WTC11 (cell line): Measurements from ENCODE around the gene FRMD4A. TPM values are rescaled to one million over a fixed set of nuclear protein-coding genes. Genes with fewer than 3 reads are reported as not detected.

Experiments
- ATAC-seq: fragments of 200-7000 bp; cut with Tn5 transposase; 2 replicates; pipeline ENCODE4 v1.10.0; 2021; ENCODE audit warnings: mild to moderate bottlenecking, moderate library complexity
- CTCF ChIA-PET: fragments of 300-600 bp; sonication (Branson Sonifier 250); formaldehyde crosslinking; loops from one replicate; lab custom pipeline; 2021; ENCODE audit warnings: antibody characterized with exemption; lab: Charles Lee
- POLR2A ChIA-PET: fragments of 350-600 bp; sonication (Branson Sonifier 250); formaldehyde crosslinking; loops from one replicate; lab custom pipeline; 2021; ENCODE audit warnings: antibody characterized with exemption; lab: Charles Lee
- DNase-seq: peaks from one replicate; pipeline ENCODE4 v3.0.0; 2021; ENCODE audit warnings: low spot score
- H3K27ac Mint-ChIP-seq: 2 replicates; pipeline ENCODE4 v1.8.0; 2021; ENCODE audit warnings: mixed read lengths
- H3K27me3 Mint-ChIP-seq: 2 replicates; pipeline ENCODE4 v1.8.0; 2021; ENCODE audit warnings: low read depth, mild to moderate bottlenecking, moderate library complexity, mixed read lengths
- H3K36me3 Mint-ChIP-seq: 2 replicates; pipeline ENCODE4 v1.8.0; 2021; ENCODE audit warnings: mixed read lengths
- H3K4me1 Mint-ChIP-seq: 2 replicates; pipeline ENCODE4 v1.8.0; 2022; ENCODE audit warnings: mixed read lengths
- H3K4me3 Mint-ChIP-seq: 2 replicates; pipeline ENCODE4 v1.8.0; 2021; ENCODE audit warnings: mild to moderate bottlenecking, moderate library complexity, mixed read lengths
- H3K9me3 Mint-ChIP-seq: 2 replicates; pipeline ENCODE4 v1.8.0; 2021; ENCODE audit warnings: mixed read lengths
- AFF4 ChIP-seq: sonication (generic); formaldehyde crosslinking; IDR thresholded peaks from 2 replicates; pipeline ENCODE4 v1.8.1; 2023; ENCODE audit warnings: mild to moderate bottlenecking, missing genetic modification reagents, borderline replicate concordance
- ATF2 ChIP-seq: sonication (generic); formaldehyde crosslinking; IDR thresholded peaks from 2 replicates; pipeline ENCODE4 v1.8.1; 2022; ENCODE audit warnings: low read depth, missing genetic modification reagents, borderline replicate concordance
- CREB1 ChIP-seq: sonication (generic); formaldehyde crosslinking; IDR thresholded peaks from 2 replicates; pipeline ENCODE4 v1.8.0; 2023; ENCODE audit warnings: mild to moderate bottlenecking, missing genetic modification reagents
- ELF4 ChIP-seq: sonication (generic); formaldehyde crosslinking; IDR thresholded peaks from 2 replicates; pipeline ENCODE4 v1.8.1; 2022; ENCODE audit warnings: low read depth, mild to moderate bottlenecking, moderate library complexity, missing genetic modification reagents
- ETV6 ChIP-seq: sonication (generic); formaldehyde crosslinking; IDR thresholded peaks from 2 replicates; pipeline ENCODE4 v1.8.1; 2022; ENCODE audit warnings: mild to moderate bottlenecking, missing genetic modification reagents
- JAZF1 ChIP-seq: fragments of 250-450 bp; sonication (Bioruptor Pico); IDR thresholded peaks from 2 replicates; pipeline ENCODE4 v1.9.0; 2021; ENCODE audit warnings: moderate library complexity, mild to moderate bottlenecking, inconsistent platforms
- MAX ChIP-seq: sonication (generic); formaldehyde crosslinking; IDR thresholded peaks from 2 replicates; pipeline ENCODE4 v1.8.0; 2022; ENCODE audit warnings: mild to moderate bottlenecking, missing genetic modification reagents
- MYBL2 ChIP-seq: sonication (generic); formaldehyde crosslinking; IDR thresholded peaks from 2 replicates; pipeline ENCODE4 v1.8.1; 2023; ENCODE audit warnings: mild to moderate bottlenecking, moderate library complexity, missing genetic modification reagents
- NR3C1 ChIP-seq: sonication (generic); formaldehyde crosslinking; conservative IDR thresholded peaks from 2 replicates; pipeline ENCODE4 v1.8.1; 2023; ENCODE audit warnings: low read depth, mild to moderate bottlenecking, missing genetic modification reagents
- SP1 ChIP-seq: sonication (generic); formaldehyde crosslinking; conservative IDR thresholded peaks from 2 replicates; pipeline ENCODE4 v1.8.1; 2022; ENCODE audit warnings: missing genetic modification reagents
- ZSCAN18 ChIP-seq: fragments of 250-450 bp; sonication (Bioruptor Pico); IDR thresholded peaks from 2 replicates; pipeline ENCODE4 v2.1.2; 2022; ENCODE audit warnings: mild to moderate bottlenecking, moderate library complexity
- total RNA-seq: library from RNA; stranded (reverse); gene quantifications from 3 replicates; pipeline ENCODE4 v1.2.3, GENCODE V29; 2021
- TF ChIP-seq, protein P1 (sequence below): sonication (generic); formaldehyde crosslinking; IDR thresholded peaks from 2 replicates; pipeline ENCODE4 v1.8.0; 2022; ENCODE audit warnings: mild to moderate bottlenecking, missing genetic modification reagents
- TF ChIP-seq, protein P2 (sequence below): sonication (generic); formaldehyde crosslinking; IDR thresholded peaks from 2 replicates; pipeline ENCODE4 v1.8.1; 2022; ENCODE audit warnings: low read depth, mild to moderate bottlenecking, moderate library complexity, missing genetic modification reagents, borderline replicate concordance
- TF ChIP-seq, protein P3 (sequence below): sonication (generic); formaldehyde crosslinking; IDR thresholded peaks from 2 replicates; pipeline ENCODE4 v1.8.1; 2023; ENCODE audit warnings: mild to moderate bottlenecking, missing genetic modification reagents, moderate library complexity
- TF ChIP-seq, protein P4 (sequence below): fragments of 250-450 bp; sonication (Bioruptor Pico); IDR thresholded peaks from 2 replicates; pipeline ENCODE4 v1.9.0; 2021; ENCODE audit warnings: mild to moderate bottlenecking

Gene FRMD4A
- total RNA-seq, 1 experiment from 2014 or later: 35.5 TPM

DNA sequence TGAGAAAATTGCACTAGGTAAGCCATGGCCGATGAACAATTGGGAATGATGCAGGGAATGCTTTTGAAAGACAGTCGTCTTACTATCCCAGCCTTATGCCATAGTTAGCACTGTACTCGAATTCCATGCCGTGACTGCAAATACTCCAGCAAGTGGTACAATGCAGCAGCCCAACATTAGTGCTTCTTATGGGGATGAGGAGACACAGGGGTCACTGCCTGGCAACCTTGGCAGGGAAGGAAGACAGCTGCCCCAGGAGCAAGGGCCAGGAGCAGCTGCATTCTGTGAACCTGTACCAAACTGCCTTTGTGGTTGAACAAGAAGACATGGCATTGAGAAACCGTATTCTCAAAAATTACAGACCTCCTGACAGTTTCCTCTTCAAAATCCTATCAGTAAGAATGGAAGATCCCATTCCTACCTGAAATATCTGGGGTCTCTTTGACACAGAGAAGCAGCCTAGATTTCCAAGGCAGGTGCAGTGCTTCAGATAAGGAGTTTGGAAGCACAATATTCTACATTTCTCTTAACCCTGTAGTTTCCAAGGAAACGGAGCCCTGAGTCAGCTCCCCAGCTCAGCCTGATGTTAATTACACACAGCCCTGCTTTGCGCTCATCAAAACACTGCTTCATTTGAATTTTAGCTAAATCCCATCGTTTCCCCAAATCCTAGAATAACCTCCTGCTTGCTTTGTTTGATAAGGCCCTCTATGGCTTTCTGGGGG lies 49.0 kb upstream of the FRMD4A start:
- no peaks in the 10 kb centered on the region for H3K9me3 Mint-ChIP-seq
- ATAC-seq (no peak), DNase-seq (no peak)
- CTCF ChIA-PET: no interaction called here
- TF ChIP-seq SP1 (CRISPR knock-in tag): no peak
- TF ChIP-seq, protein P1, sequence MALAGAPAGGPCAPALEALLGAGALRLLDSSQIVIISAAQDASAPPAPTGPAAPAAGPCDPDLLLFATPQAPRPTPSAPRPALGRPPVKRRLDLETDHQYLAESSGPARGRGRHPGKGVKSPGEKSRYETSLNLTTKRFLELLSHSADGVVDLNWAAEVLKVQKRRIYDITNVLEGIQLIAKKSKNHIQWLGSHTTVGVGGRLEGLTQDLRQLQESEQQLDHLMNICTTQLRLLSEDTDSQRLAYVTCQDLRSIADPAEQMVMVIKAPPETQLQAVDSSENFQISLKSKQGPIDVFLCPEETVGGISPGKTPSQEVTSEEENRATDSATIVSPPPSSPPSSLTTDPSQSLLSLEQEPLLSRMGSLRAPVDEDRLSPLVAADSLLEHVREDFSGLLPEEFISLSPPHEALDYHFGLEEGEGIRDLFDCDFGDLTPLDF (CRISPR knock-in tag): no peak
- TF ChIP-seq, protein P2, sequence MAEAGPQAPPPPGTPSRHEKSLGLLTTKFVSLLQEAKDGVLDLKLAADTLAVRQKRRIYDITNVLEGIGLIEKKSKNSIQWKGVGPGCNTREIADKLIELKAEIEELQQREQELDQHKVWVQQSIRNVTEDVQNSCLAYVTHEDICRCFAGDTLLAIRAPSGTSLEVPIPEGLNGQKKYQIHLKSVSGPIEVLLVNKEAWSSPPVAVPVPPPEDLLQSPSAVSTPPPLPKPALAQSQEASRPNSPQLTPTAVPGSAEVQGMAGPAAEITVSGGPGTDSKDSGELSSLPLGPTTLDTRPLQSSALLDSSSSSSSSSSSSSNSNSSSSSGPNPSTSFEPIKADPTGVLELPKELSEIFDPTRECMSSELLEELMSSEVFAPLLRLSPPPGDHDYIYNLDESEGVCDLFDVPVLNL (CRISPR knock-in tag): no peak
- TF ChIP-seq NR3C1 (CRISPR knock-in tag): no peak
- no peak for TF ChIP-seq AFF4
- TF ChIP-seq ZSCAN18: no peak
- no peak for TF ChIP-seq JAZF1 (CRISPR knock-in tag)
- TF ChIP-seq MAX (CRISPR knock-in tag): no peak
- TF ChIP-seq, protein P3, sequence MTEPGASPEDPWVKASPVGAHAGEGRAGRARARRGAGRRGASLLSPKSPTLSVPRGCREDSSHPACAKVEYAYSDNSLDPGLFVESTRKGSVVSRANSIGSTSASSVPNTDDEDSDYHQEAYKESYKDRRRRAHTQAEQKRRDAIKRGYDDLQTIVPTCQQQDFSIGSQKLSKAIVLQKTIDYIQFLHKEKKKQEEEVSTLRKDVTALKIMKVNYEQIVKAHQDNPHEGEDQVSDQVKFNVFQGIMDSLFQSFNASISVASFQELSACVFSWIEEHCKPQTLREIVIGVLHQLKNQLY (CRISPR knock-in tag): no peak
- no peak for TF ChIP-seq ATF2 (CRISPR knock-in tag)
- no peak for TF ChIP-seq ELF4 (CRISPR knock-in tag)
- no peak for TF ChIP-seq CREB1
- no peak overlapping the region for H3K27ac Mint-ChIP-seq
- no peaks in the 10 kb centered on the region for H3K36me3 Mint-ChIP-seq
- peaks cover 27% of the 10 kb centered on the region for H3K4me1 Mint-ChIP-seq
- POLR2A ChIA-PET: no interaction called here
- no peaks in the 10 kb centered on the region; the same call in 1 of the 2 replicates for H3K27me3 Mint-ChIP-seq
- H3K4me3 Mint-ChIP-seq: no peak overlapping the region

DNA sequence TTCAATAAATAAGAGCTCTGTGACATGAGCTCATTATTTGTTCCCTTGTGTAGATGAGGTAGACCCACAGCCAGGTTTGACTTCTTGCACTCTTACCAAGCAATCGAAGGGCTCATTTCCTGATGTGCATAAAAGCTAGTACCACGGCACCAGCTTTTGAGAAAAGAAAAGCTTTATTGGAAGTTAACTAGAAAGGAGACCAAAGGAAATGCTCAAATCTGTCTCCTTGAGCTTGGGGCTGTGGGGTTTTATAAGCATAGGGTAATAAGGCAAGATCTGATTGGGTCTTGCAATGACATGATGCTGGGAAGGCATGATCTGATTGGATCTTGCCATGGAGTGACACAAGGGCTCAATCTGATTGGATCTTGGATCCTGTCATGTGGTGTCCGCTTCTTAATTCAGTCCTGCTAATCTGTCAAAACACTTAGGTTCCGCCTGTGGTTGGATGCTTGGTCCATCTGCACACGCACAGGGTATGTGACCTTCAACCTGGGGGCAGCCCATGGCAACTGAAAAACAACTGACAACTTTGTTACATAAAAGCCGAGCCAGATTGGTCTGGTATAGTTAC lies 47.8 kb upstream of the FRMD4A start:
- Mint-ChIP-seq H3K4me3 (no peak overlapping the region), H3K4me1 (peaks cover 27% of the 10 kb centered on the region), H3K36me3 (no peaks in the 10 kb centered on the region), H3K27ac (no peak overlapping the region), H3K9me3 (no peaks in the 10 kb centered on the region), H3K27me3 (no peaks in the 10 kb centered on the region; the same call in 1 of the 2 replicates)
- TF ChIP-seq, protein P4, sequence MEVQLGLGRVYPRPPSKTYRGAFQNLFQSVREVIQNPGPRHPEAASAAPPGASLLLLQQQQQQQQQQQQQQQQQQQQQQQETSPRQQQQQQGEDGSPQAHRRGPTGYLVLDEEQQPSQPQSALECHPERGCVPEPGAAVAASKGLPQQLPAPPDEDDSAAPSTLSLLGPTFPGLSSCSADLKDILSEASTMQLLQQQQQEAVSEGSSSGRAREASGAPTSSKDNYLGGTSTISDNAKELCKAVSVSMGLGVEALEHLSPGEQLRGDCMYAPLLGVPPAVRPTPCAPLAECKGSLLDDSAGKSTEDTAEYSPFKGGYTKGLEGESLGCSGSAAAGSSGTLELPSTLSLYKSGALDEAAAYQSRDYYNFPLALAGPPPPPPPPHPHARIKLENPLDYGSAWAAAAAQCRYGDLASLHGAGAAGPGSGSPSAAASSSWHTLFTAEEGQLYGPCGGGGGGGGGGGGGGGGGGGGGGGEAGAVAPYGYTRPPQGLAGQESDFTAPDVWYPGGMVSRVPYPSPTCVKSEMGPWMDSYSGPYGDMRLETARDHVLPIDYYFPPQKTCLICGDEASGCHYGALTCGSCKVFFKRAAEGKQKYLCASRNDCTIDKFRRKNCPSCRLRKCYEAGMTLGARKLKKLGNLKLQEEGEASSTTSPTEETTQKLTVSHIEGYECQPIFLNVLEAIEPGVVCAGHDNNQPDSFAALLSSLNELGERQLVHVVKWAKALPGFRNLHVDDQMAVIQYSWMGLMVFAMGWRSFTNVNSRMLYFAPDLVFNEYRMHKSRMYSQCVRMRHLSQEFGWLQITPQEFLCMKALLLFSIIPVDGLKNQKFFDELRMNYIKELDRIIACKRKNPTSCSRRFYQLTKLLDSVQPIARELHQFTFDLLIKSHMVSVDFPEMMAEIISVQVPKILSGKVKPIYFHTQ (CRISPR knock-in tag): no peak
- TF ChIP-seq ETV6 (CRISPR knock-in tag) (no peak), MYBL2 (CRISPR knock-in tag) (no peak), SP1 (CRISPR knock-in tag) (no peak)
- ChIA-PET CTCF (interaction anchor here (0.6 to 1.2 kb wide), 2 partner anchors 134 to 601 kb away, joined by 3 to 4 read pairs; no protein-coding TSS in a partner anchor), POLR2A (no interaction called here)
- no peak for ATAC-seq
- DNase-seq: no peak
